WTC11 (cell line): ENCODE measurements around the gene PPP5C. TPM values are rescaled to one million over a fixed set of nuclear protein-coding genes. Genes with fewer than 3 reads are reported as not detected.

ENCODE experiments used
- ATAC-seq: fragments of 200-7000 bp; cut with Tn5 transposase; 2 replicates; pipeline ENCODE4 v1.10.0; 2021; ENCODE audit warnings: mild to moderate bottlenecking, moderate library complexity
- CTCF ChIA-PET: fragments of 300-600 bp; sonication (Branson Sonifier 250); formaldehyde crosslinking; loops from one replicate; lab custom pipeline; 2021; ENCODE audit warnings: antibody characterized with exemption; lab: Charles Lee
- POLR2A ChIA-PET: fragments of 350-600 bp; sonication (Branson Sonifier 250); formaldehyde crosslinking; loops from one replicate; lab custom pipeline; 2021; ENCODE audit warnings: antibody characterized with exemption; lab: Charles Lee
- DNase-seq: peaks from one replicate; pipeline ENCODE4 v3.0.0; 2021; ENCODE audit warnings: low spot score
- H3K27ac Mint-ChIP-seq: 2 replicates; pipeline ENCODE4 v1.8.0; 2021; ENCODE audit warnings: mixed read lengths
- H3K27me3 Mint-ChIP-seq: 2 replicates; pipeline ENCODE4 v1.8.0; 2021; ENCODE audit warnings: low read depth, mild to moderate bottlenecking, moderate library complexity, mixed read lengths
- H3K36me3 Mint-ChIP-seq: 2 replicates; pipeline ENCODE4 v1.8.0; 2021; ENCODE audit warnings: mixed read lengths
- H3K4me1 Mint-ChIP-seq: 2 replicates; pipeline ENCODE4 v1.8.0; 2022; ENCODE audit warnings: mixed read lengths
- H3K4me3 Mint-ChIP-seq: 2 replicates; pipeline ENCODE4 v1.8.0; 2021; ENCODE audit warnings: mild to moderate bottlenecking, moderate library complexity, mixed read lengths
- H3K9me3 Mint-ChIP-seq: 2 replicates; pipeline ENCODE4 v1.8.0; 2021; ENCODE audit warnings: mixed read lengths
- ATF2 ChIP-seq: sonication (generic); formaldehyde crosslinking; IDR thresholded peaks from 2 replicates; pipeline ENCODE4 v1.8.1; 2022; ENCODE audit warnings: low read depth, missing genetic modification reagents, borderline replicate concordance
- EMX1 ChIP-seq: fragments of 250-450 bp; sonication (Bioruptor Pico); IDR thresholded peaks from 2 replicates; pipeline ENCODE4 v1.8.0; 2021; ENCODE audit warnings: mild to moderate bottlenecking
- FOXP4 ChIP-seq: sonication (generic); formaldehyde crosslinking; IDR thresholded peaks from 2 replicates; pipeline ENCODE4 v1.8.0; 2022; ENCODE audit warnings: mild to moderate bottlenecking, missing genetic modification reagents
- IRF2 ChIP-seq: sonication (generic); formaldehyde crosslinking; IDR thresholded peaks from 2 replicates; pipeline ENCODE4 v1.8.0; 2022; ENCODE audit warnings: low read depth, missing genetic modification reagents, borderline replicate concordance
- JAZF1 ChIP-seq: fragments of 250-450 bp; sonication (Bioruptor Pico); IDR thresholded peaks from 2 replicates; pipeline ENCODE4 v1.9.0; 2021; ENCODE audit warnings: moderate library complexity, mild to moderate bottlenecking, inconsistent platforms
- JUN ChIP-seq: sonication (generic); formaldehyde crosslinking; IDR thresholded peaks from 2 replicates; pipeline ENCODE4 v1.8.0; 2023; ENCODE audit warnings: mild to moderate bottlenecking, missing genetic modification reagents
- PREB ChIP-seq: sonication (generic); formaldehyde crosslinking; IDR thresholded peaks from 2 replicates; pipeline ENCODE4 v1.8.1; 2022; ENCODE audit warnings: mild to moderate bottlenecking, missing genetic modification reagents, moderate library complexity, borderline replicate concordance
- RELA ChIP-seq: sonication (generic); formaldehyde crosslinking; IDR thresholded peaks from 2 replicates; pipeline ENCODE4 v1.8.1; 2022; ENCODE audit warnings: missing genetic modification reagents, mild to moderate bottlenecking, borderline replicate concordance
- SMAD3 ChIP-seq: sonication (generic); formaldehyde crosslinking; IDR thresholded peaks from 2 replicates; pipeline ENCODE4 v1.8.0; 2022; ENCODE audit warnings: missing genetic modification reagents, mild to moderate bottlenecking, borderline replicate concordance
- ZBTB21 ChIP-seq: sonication (generic); formaldehyde crosslinking; IDR thresholded peaks from 2 replicates; pipeline ENCODE4 v1.8.1; 2023; ENCODE audit warnings: mild to moderate bottlenecking, missing genetic modification reagents, borderline replicate concordance
- ZBTB43 ChIP-seq: sonication (generic); formaldehyde crosslinking; IDR thresholded peaks from 2 replicates; pipeline ENCODE4 v1.8.1; 2023; ENCODE audit warnings: mild to moderate bottlenecking, missing genetic modification reagents
- ZNF219 ChIP-seq: sonication (generic); formaldehyde crosslinking; IDR thresholded peaks from 2 replicates; pipeline ENCODE4 v1.8.0; 2023; ENCODE audit warnings: missing genetic modification reagents, mild to moderate bottlenecking, borderline replicate concordance
- ZNF263 ChIP-seq: sonication (generic); formaldehyde crosslinking; IDR thresholded peaks from 2 replicates; pipeline ENCODE4 v1.8.1; 2022; ENCODE audit warnings: low read depth, mild to moderate bottlenecking, moderate library complexity, missing genetic modification reagents
- ZNF317 ChIP-seq: sonication (generic); formaldehyde crosslinking; IDR thresholded peaks from 2 replicates; pipeline ENCODE4 v1.8.1; 2023; ENCODE audit warnings: low read depth, mild to moderate bottlenecking, moderate library complexity, missing genetic modification reagents, borderline replicate concordance
- ZNF423 ChIP-seq: fragments of 250-450 bp; sonication (Bioruptor Pico); IDR thresholded peaks from 2 replicates; pipeline ENCODE4 v2.1.2; 2022; ENCODE audit warnings: mild to moderate bottlenecking, moderate library complexity
- total RNA-seq: library from RNA; stranded (reverse); gene quantifications from 3 replicates; pipeline ENCODE4 v1.2.3, GENCODE V29; 2021
- TF ChIP-seq, protein P1 (sequence below): fragments of 250-450 bp; sonication (Bioruptor Pico); IDR thresholded peaks from 2 replicates; pipeline ENCODE4 v1.9.0; 2021; ENCODE audit warnings: mild to moderate bottlenecking
- TF ChIP-seq, protein P2 (sequence below): sonication (generic); formaldehyde crosslinking; IDR thresholded peaks from 2 replicates; pipeline ENCODE4 v1.8.0; 2022; ENCODE audit warnings: mild to moderate bottlenecking, missing genetic modification reagents
- TF ChIP-seq, protein P3 (sequence below): sonication (generic); formaldehyde crosslinking; IDR thresholded peaks from 2 replicates; pipeline ENCODE4 v1.8.1; 2023; ENCODE audit warnings: mild to moderate bottlenecking, missing genetic modification reagents, moderate library complexity
- TF ChIP-seq, protein P4 (sequence below): fragments of 200-600 bp; IDR thresholded peaks from 2 replicates; pipeline ENCODE4 v1.8.0; 2022; ENCODE audit warnings: antibody characterized with exemption

The PPP5C gene
- total RNA-seq, 1 experiment from 2014 or later: 107 TPM

- TF ChIP-seq, protein P1, sequence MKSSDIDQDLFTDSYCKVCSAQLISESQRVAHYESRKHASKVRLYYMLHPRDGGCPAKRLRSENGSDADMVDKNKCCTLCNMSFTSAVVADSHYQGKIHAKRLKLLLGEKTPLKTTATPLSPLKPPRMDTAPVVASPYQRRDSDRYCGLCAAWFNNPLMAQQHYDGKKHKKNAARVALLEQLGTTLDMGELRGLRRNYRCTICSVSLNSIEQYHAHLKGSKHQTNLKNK (CRISPR knock-in tag): no peak
- TF ChIP-seq ZNF263 (CRISPR knock-in tag): no peak
- TF ChIP-seq ZBTB21: no peak
- TF ChIP-seq ZNF219 (CRISPR knock-in tag): no peak
- no peak for TF ChIP-seq JUN (CRISPR knock-in tag)
- TF ChIP-seq FOXP4 (CRISPR knock-in tag): no peak
- TF ChIP-seq JAZF1 (CRISPR knock-in tag): no peak
- TF ChIP-seq SMAD3 (CRISPR knock-in tag): no peak
- TF ChIP-seq EMX1 (CRISPR knock-in tag): no peak
- TF ChIP-seq, protein P2, sequence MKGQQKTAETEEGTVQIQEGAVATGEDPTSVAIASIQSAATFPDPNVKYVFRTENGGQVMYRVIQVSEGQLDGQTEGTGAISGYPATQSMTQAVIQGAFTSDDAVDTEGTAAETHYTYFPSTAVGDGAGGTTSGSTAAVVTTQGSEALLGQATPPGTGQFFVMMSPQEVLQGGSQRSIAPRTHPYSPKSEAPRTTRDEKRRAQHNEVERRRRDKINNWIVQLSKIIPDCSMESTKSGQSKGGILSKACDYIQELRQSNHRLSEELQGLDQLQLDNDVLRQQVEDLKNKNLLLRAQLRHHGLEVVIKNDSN: no peak
- TF ChIP-seq ATF2 (CRISPR knock-in tag): no peak
- TF ChIP-seq ZBTB43: no peak
- TF ChIP-seq, protein P3, sequence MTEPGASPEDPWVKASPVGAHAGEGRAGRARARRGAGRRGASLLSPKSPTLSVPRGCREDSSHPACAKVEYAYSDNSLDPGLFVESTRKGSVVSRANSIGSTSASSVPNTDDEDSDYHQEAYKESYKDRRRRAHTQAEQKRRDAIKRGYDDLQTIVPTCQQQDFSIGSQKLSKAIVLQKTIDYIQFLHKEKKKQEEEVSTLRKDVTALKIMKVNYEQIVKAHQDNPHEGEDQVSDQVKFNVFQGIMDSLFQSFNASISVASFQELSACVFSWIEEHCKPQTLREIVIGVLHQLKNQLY (CRISPR knock-in tag): no peak
- no peak for TF ChIP-seq IRF2 (CRISPR knock-in tag)
- no peak for TF ChIP-seq PREB (CRISPR knock-in tag)
- TF ChIP-seq ZNF317 (CRISPR knock-in tag): no peak
- TF ChIP-seq RELA (CRISPR knock-in tag): no peak
- CTCF ChIA-PET: interaction anchor here (0.9 kb wide), 1 partner anchor 28 kb away, joined by 3 read pairs; no protein-coding TSS in a partner anchor
- DNase-seq (no peak), ATAC-seq (no peak)
- no peaks in the 10 kb centered on the region; the same call in 1 of the 2 replicates for H3K27me3 Mint-ChIP-seq
- H3K4me1 Mint-ChIP-seq: peaks cover 36% of the 10 kb centered on the region
- H3K9me3 Mint-ChIP-seq: no peaks in the 10 kb centered on the region
- POLR2A ChIA-PET: no interaction called here
- no peak overlapping the region for H3K27ac Mint-ChIP-seq
- H3K36me3 Mint-ChIP-seq: peaks cover 13% of the 10 kb centered on the region
- no peak overlapping the region; the same call in 1 of the 2 replicates for H3K4me3 Mint-ChIP-seq
These were observed 1.7 kb upstream of the PPP5C start for GRCh38 chr19:46345157-46345556.

- H3K36me3 Mint-ChIP-seq: peaks cover 13% of the 10 kb centered on the region
- TF ChIP-seq, protein P4, sequence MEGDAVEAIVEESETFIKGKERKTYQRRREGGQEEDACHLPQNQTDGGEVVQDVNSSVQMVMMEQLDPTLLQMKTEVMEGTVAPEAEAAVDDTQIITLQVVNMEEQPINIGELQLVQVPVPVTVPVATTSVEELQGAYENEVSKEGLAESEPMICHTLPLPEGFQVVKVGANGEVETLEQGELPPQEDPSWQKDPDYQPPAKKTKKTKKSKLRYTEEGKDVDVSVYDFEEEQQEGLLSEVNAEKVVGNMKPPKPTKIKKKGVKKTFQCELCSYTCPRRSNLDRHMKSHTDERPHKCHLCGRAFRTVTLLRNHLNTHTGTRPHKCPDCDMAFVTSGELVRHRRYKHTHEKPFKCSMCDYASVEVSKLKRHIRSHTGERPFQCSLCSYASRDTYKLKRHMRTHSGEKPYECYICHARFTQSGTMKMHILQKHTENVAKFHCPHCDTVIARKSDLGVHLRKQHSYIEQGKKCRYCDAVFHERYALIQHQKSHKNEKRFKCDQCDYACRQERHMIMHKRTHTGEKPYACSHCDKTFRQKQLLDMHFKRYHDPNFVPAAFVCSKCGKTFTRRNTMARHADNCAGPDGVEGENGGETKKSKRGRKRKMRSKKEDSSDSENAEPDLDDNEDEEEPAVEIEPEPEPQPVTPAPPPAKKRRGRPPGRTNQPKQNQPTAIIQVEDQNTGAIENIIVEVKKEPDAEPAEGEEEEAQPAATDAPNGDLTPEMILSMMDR: 0 out of 2 replicates have a peak, but pooled peaks have one; percentile 7
- no peak for TF ChIP-seq ZNF423 (CRISPR knock-in tag)
- TF ChIP-seq, all 79 proteins: peak for 1
- no peak for ATAC-seq
- H3K4me3 Mint-ChIP-seq: peak overlapping the region; percentile 92
- peaks cover 54% of the 10 kb centered on the region for H3K4me1 Mint-ChIP-seq
- DNase-seq: no peak
- H3K9me3 Mint-ChIP-seq: no peaks in the 10 kb centered on the region
- CTCF ChIA-PET: interaction anchor here (0.6 to 2.9 kb wide), 11 partner anchors 9 to 655 kb away, joined by 3 to 35 read pairs (median 5); partner anchors contain the start of genes CALM3 and QPCTL
- peak overlapping the region; percentile 71 for H3K27ac Mint-ChIP-seq
- H3K27me3 Mint-ChIP-seq: no peaks in the 10 kb centered on the region
- POLR2A ChIA-PET: interaction anchor here (0.7 kb wide), 2 partner anchors 10 to 885 kb away, joined by 4 to 5 read pairs; no protein-coding TSS in a partner anchor
These were observed 641 bp downstream of the PPP5C start for GRCh38 chr19:46347572-46347883.
